AG09309 (cell line): ENCODE results near the gene CIAPIN1.

ENCODE experiments used
- DNase-seq: peaks from one replicate; pipeline ENCODE4 v3.0.0-alpha.2; 2010; ENCODE audit warnings: low read depth
- H3K4me3 ChIP-seq: 2 replicates; pipeline ENCODE4 v1.5.1; 2011; ENCODE audit warnings: mild to moderate bottlenecking, low read depth, low read length, moderate library complexity; ENCODE audit not compliant: control insufficient read depth
- CTCF ChIP-seq: IDR thresholded peaks from 2 replicates; pipeline ENCODE4 v1.5.1; 2011; ENCODE audit warnings: mild to moderate bottlenecking, low read depth, low read length, inconsistent platforms; ENCODE audit not compliant: insufficient read depth, control insufficient read depth; ENCODE audit errors: missing control alignments

The CIAPIN1 gene

GRCh38 chr16:57475711-57476339 lies 28.6 kb upstream of the CIAPIN1 start:
- peak; percentile 47 for TF ChIP-seq CTCF
- DNase-seq, result no peak
- H3K4me3 ChIP-seq, result no peak overlapping the region

- TF ChIP-seq CTCF, result no peak
- no peak for DNase-seq
- H3K4me3 ChIP-seq, result no peak overlapping the region
Observed at GRCh38 chr16:57474671-57475661, 27.8 kb upstream of the CIAPIN1 start.

GRCh38 chr16:57473906-57474305 lies 26.7 kb upstream of the CIAPIN1 start:
- no peak overlapping the region for H3K4me3 ChIP-seq
- TF ChIP-seq CTCF, result no peak
- DNase-seq, result no peak

GRCh38 chr16:57473176-57473840 lies 26.1 kb upstream of the CIAPIN1 start:
- TF ChIP-seq CTCF, result no peak
- H3K4me3 ChIP-seq, result no peak overlapping the region
- DNase-seq, result no peak

- TF ChIP-seq CTCF, result no peak
- no peak overlapping the region for H3K4me3 ChIP-seq
- DNase-seq, result no peak
Observed at GRCh38 chr16:57472665-57473060, 25.5 kb upstream of the CIAPIN1 start.

GRCh38 chr16:57471852-57472664 lies 24.9 kb upstream of the CIAPIN1 start:
- DNase-seq, result no peak
- TF ChIP-seq CTCF, result no peak
- H3K4me3 ChIP-seq, result no peak overlapping the region
